ENCODE results near the gene APOBEC3B. TPM values are rescaled to one million over a fixed set of nuclear protein-coding genes. Genes with fewer than 3 reads are reported as not detected.

Gene APOBEC3B
- total RNA-seq, 4 donors from 2014 or later = 1.7 to 5.1 (median 2.9) TPM; not detected in 1

DNA sequence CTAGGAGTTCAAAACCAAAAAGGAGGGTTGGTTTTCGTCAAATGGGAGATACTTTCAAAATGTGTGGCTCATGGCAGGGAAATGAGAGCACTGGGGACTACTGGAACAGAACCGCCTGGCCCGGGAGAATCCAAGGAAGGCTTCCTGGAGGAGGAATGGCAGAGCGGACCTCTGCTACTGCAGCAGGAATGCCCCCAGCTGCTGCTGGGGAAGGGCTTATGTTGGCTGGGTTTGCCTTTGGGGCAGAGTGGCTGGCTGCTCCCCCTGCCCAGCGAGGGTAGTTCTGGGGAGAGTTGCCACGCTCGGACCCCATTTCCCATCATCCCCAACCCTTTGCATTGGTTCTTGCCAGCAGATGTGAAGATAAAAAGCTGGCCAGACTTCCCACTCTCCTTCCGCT, 35.4 kb upstream of the APOBEC3B start:
- Histone ChIP-seq H3K4me3 (replicated peaks in 1 of 3) (no peak overlapping the region), H3K4me1 (no peaks in the 10 kb centered on the region), H3K27ac (no peak overlapping the region), H3K9me3 (no peaks in the 10 kb centered on the region), H3K27me3 (no peaks in the 10 kb centered on the region), H3K36me3 (no peaks in the 10 kb centered on the region)
- no peak for DNase-seq
- intact Hi-C loops (cut with DNase I) = no loop called here
- TF ChIP-seq, protein P1, sequence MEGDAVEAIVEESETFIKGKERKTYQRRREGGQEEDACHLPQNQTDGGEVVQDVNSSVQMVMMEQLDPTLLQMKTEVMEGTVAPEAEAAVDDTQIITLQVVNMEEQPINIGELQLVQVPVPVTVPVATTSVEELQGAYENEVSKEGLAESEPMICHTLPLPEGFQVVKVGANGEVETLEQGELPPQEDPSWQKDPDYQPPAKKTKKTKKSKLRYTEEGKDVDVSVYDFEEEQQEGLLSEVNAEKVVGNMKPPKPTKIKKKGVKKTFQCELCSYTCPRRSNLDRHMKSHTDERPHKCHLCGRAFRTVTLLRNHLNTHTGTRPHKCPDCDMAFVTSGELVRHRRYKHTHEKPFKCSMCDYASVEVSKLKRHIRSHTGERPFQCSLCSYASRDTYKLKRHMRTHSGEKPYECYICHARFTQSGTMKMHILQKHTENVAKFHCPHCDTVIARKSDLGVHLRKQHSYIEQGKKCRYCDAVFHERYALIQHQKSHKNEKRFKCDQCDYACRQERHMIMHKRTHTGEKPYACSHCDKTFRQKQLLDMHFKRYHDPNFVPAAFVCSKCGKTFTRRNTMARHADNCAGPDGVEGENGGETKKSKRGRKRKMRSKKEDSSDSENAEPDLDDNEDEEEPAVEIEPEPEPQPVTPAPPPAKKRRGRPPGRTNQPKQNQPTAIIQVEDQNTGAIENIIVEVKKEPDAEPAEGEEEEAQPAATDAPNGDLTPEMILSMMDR (IDR thresholded peaks at IDR 0.05) = no peak
- no peak for TF ChIP-seq POLR2A (IDR thresholded peaks at IDR 0.05)
- 86 to 98% methylated on average over 8 of the region's 8 CpGs for WGBS, 2 donors

DNA sequence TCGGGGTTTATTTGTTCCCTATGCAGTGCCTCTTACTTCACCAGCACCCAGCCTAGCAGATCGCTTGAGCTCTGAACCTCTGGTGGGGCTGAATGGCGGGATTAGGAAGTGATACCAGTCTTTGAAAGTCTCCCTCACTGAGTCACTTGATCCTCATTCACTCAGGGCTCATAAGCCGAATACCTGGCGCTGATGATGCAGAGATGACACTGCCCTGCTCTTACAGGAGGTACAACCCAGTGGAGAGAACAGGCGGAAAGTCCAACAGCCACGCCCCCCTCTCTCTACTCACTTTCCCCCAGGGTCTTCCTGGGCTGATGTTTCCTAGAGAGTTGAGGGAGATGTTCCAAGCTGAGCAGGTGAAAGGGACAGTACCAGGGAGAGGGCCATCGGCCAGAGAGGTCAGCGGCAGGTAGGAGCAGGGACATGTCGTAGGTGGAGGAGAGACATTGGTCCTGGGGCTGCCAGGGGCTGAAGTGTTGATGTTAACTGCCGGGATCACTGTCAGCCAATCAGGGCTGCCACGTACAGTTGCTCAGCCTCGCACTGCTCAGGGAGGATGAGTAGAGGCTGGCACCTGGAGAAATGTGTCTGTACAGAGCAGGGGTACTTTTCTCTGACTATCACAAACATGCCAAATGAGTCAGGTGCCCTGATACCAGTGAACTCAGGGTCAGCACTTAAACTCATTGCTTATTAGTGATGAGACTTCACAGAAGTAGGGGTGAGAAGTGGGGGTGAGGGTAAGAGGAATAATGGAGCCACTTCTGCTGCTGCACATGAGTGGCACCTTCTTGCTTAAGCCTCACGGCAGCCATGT, 34.6 kb upstream of the APOBEC3B start:
- 81 to 85% methylated on average over 14 of the region's 14 CpGs for WGBS, 2 donors
- TF ChIP-seq, protein P1 (IDR thresholded peaks at IDR 0.05) = no peak
- TF ChIP-seq POLR2A (IDR thresholded peaks at IDR 0.05) = no peak
- no peak overlapping the region for H3K4me3 ChIP-seq (replicated peaks in 1 of 3)

GRCh38 chr22:38948181-38948940, 33.8 kb upstream of the APOBEC3B start:
- 98 to 100% methylated on average over 5 to 6 of the region's 7 CpGs for WGBS, 2 donors
- Histone ChIP-seq H3K4me1 (no peaks in the 10 kb centered on the region), H3K27me3 (no peaks in the 10 kb centered on the region), H3K27ac (no peak overlapping the region), H3K9me3 (no peaks in the 10 kb centered on the region), H3K36me3 (no peaks in the 10 kb centered on the region), H3K4me3 (replicated peaks in 1 of 3) (no peak overlapping the region)
- intact Hi-C loops (cut with DNase I) = no loop called here
- no peak for DNase-seq
- TF ChIP-seq, protein P1 (IDR thresholded peaks at IDR 0.05) = no peak
- no peak for TF ChIP-seq POLR2A (IDR thresholded peaks at IDR 0.05)

More for the DNA sequence above, 34.6 kb upstream of the APOBEC3B start:
- DNase-seq = no peak
- intact Hi-C loops (cut with DNase I) = no loop called here
- Histone ChIP-seq H3K27ac (no peak overlapping the region), H3K9me3 (no peaks in the 10 kb centered on the region), H3K27me3 (no peaks in the 10 kb centered on the region), H3K36me3 (no peaks in the 10 kb centered on the region), H3K4me1 (no peaks in the 10 kb centered on the region)

DNA sequence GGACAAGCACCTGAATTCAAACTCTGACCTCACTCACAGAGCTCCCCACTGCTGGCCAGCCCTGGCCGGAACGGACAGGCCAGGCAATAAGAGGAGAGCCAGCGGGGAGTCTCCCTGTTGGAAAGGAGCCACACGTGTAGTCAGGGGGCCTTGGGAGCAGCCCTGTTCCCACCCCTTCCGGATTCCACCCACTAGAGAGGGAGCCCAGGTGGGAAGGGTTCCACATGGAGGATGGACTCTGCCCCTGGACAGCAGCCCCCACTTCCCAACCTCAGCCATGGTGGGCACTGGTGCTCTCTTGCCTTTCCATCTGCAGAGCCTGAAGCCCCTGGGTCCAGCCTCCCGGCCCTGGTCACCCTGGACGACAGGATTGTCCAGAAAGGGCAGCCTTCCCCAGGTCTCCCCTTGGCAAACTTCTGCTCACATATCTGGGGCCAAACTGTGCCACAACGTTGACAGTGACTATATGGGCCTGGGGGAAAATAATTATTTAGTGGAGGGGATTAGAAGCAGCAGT, 32.2 kb upstream of the APOBEC3B start:
- Histone ChIP-seq H3K4me1 (no peaks in the 10 kb centered on the region), H3K27me3 (no peaks in the 10 kb centered on the region), H3K4me3 (replicated peaks in 1 of 3) (no peak overlapping the region), H3K9me3 (no peaks in the 10 kb centered on the region), H3K27ac (no peak overlapping the region), H3K36me3 (no peaks in the 10 kb centered on the region)
- TF ChIP-seq, protein P1 (IDR thresholded peaks at IDR 0.05) = no peak
- no peak for TF ChIP-seq POLR2A (IDR thresholded peaks at IDR 0.05)
- no peak for DNase-seq
- WGBS, 2 donors = 80 to 81% methylated on average over 4 to 8 of the region's 8 CpGs
- intact Hi-C loops (cut with DNase I) = no loop called here

All from thyroid gland (tissue), 4 donors.